Colonic mucosa (tissue), 4 donors: ENCODE results near the gene KRTAP5-2. TPM values are rescaled to one million over a fixed set of nuclear protein-coding genes. Genes with fewer than 3 reads are reported as not detected.

Source experiments
- DNase-seq: peaks from one replicate; pipeline ENCODE4 v3.0.0-alpha.2; 2020
- H3K27ac ChIP-seq: fragments of 200-600 bp; one replicate; pipeline ENCODE4 v1.8.0; 2021
- H3K27me3 ChIP-seq: fragments of 200-600 bp; one replicate; pipeline ENCODE4 v1.8.0; 2021
- H3K36me3 ChIP-seq: fragments of 200-600 bp; one replicate; pipeline ENCODE4 v1.8.0; 2021
- H3K4me1 ChIP-seq: fragments of 200-600 bp; one replicate; pipeline ENCODE4 v1.8.0; 2021; ENCODE audit warnings: mild to moderate bottlenecking
- H3K4me3 ChIP-seq: fragments of 200-600 bp; one replicate; pipeline ENCODE4 v1.8.0; 2021
- H3K9ac ChIP-seq, 2 donors: one replicate each; pipeline ENCODE4 v1.7.0; 2013; ENCODE audit warnings: control low read depth in 2 of 2, low read depth in 2 of 2, low read length in 2 of 2
- H3K9me3 ChIP-seq: fragments of 200-600 bp; one replicate; pipeline ENCODE4 v1.8.0; 2021
- intact Hi-C: fragments of 100-400 bp; cut with DNase I; formaldehyde crosslinking; loops from one replicate; pipeline ENCODE4 v1.14.1; 2022
- total RNA-seq, 2 donors: library from RNA; stranded (reverse); fragmentation: NEBNext Ultra II Directional in 1 of 2; extraction: Animal tissue kit (Norgen Biotek cat#: 25700) in 1 of 2; gene quantifications; one replicate each; pipeline ENCODE4 v1.2.1, GENCODE V29; 2021
- TF ChIP-seq, protein P1 (sequence below): fragments of 200-600 bp; IDR thresholded peaks from one replicate; pipeline ENCODE4 v1.8.0; 2022; ENCODE audit warnings: antibody characterized with exemption, mild to moderate bottlenecking
- donor health status: healthy.
- donor health status: DM: no; HTN: no; CAD: no.
- donor health status: DM: no; HTN: no; CAD: no.

The KRTAP5-2 gene
- total RNA-seq, 2 donors from 2014 or later: not detected

DNA sequence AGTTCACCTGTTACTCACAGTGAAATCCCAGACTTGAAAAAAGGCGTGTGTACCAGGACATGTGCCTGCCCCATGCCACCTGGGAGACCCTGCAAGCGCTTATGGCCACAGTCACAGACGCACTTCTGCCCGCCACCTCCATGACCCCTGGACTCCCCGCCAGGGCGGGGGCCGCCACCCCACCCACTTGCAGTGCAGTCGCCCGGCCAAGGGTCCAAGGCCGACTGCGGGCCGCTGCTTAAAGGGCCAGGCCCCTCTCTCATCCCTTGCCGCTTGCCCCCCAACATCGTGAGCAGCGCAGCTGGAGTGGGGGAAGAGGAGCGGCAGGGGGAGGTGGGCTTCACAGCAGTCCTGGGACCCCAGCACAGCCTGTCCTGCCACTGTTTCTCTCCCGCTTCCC lies 36.8 kb downstream of the KRTAP5-2 start:
- Histone ChIP-seq H3K36me3 (no peaks in the 10 kb centered on the region), H3K9me3 (no peaks in the 10 kb centered on the region), H3K4me3 (no peak overlapping the region), H3K27me3 (no peaks in the 10 kb centered on the region), H3K4me1 (peaks cover 22% of the 10 kb centered on the region), H3K27ac (no peak overlapping the region), H3K9ac (no peak overlapping the region)
- TF ChIP-seq, protein P1, sequence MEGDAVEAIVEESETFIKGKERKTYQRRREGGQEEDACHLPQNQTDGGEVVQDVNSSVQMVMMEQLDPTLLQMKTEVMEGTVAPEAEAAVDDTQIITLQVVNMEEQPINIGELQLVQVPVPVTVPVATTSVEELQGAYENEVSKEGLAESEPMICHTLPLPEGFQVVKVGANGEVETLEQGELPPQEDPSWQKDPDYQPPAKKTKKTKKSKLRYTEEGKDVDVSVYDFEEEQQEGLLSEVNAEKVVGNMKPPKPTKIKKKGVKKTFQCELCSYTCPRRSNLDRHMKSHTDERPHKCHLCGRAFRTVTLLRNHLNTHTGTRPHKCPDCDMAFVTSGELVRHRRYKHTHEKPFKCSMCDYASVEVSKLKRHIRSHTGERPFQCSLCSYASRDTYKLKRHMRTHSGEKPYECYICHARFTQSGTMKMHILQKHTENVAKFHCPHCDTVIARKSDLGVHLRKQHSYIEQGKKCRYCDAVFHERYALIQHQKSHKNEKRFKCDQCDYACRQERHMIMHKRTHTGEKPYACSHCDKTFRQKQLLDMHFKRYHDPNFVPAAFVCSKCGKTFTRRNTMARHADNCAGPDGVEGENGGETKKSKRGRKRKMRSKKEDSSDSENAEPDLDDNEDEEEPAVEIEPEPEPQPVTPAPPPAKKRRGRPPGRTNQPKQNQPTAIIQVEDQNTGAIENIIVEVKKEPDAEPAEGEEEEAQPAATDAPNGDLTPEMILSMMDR: no peak
- DNase-seq: no peak
- intact Hi-C loops: no loop called here

DNA sequence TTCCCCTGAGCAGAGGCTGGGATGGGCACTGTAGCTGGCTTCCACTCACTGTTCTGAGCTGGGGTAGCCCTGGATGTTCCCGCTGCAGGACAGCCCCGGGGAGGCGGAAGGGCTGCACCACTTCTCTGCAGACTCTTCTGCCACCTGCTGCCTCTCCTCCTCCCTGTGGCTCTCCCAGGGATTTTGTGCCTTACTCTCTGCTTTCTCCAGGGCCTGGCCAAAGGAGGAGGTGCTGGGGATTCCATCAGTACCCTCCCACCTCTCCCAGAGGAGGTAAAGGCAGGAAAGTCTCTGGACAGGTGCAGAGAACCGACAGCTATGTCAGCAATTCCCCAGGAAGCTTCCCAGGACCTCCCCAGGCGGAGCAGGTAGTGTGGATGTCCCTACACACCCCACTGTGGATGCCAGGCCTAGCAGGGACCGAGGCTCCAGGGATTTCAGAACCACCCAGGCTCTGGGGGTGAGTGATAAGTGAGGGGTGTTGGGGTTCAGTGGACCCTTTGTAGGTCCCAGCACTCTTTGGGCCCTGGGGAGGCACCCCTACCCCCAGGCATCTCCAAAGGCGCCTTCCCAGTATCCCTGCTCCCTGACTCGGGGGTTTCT lies 37.3 kb downstream of the KRTAP5-2 start:
- Histone ChIP-seq H3K4me3 (no peak overlapping the region), H3K36me3 (no peaks in the 10 kb centered on the region), H3K9me3 (no peaks in the 10 kb centered on the region), H3K27me3 (no peaks in the 10 kb centered on the region), H3K4me1 (peaks cover 22% of the 10 kb centered on the region), H3K27ac (peak overlapping the region; percentile 66), H3K9ac (no peak overlapping the region)
- no peak for DNase-seq
- intact Hi-C loops: no loop called here
- TF ChIP-seq, protein P1: no peak

DNA sequence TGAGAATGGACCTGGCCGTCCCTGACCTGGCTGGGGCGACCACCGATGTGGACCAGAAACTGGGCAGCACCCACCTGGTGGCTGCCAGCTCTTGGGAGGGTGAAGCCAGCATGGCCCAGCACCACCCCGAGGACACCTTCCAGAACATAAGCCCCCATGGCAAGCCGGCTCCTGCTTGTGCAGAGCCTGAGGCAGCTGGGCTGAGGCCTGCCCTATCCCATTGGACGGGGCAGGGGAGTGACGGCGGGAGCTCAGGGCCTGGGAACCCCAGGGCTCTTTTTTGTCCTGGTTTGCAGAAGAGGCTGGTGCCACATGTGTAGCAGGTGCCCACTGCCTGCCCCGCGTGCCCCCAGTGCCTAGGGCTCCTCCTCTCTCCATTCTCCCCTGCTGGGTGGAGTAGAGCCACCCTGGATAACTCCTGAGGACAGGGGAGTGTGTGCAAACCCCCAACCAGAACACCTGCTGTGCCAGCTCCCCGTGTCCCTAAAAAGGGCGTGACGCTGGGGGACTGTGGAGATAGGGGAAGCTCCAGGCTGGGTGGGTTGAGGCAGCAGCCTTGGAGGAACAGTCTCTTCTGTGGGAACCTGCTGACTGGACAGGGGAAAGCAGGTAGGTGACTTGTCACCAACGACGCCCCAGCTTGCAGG lies 38.0 kb downstream of the KRTAP5-2 start:
- DNase-seq: no peak
- H3K9me3 ChIP-seq: no peaks in the 10 kb centered on the region
- peak overlapping the region in 1 of 2 donors; percentile 69 for H3K9ac ChIP-seq
- no peaks in the 10 kb centered on the region for H3K27me3 ChIP-seq
- intact Hi-C loops: no loop called here
- TF ChIP-seq, protein P1: no peak
- no peaks in the 10 kb centered on the region for H3K36me3 ChIP-seq
- H3K4me3 ChIP-seq: no peak overlapping the region
- H3K4me1 ChIP-seq: peaks cover 22% of the 10 kb centered on the region
- peak overlapping the region; percentile 66 for H3K27ac ChIP-seq

DNA sequence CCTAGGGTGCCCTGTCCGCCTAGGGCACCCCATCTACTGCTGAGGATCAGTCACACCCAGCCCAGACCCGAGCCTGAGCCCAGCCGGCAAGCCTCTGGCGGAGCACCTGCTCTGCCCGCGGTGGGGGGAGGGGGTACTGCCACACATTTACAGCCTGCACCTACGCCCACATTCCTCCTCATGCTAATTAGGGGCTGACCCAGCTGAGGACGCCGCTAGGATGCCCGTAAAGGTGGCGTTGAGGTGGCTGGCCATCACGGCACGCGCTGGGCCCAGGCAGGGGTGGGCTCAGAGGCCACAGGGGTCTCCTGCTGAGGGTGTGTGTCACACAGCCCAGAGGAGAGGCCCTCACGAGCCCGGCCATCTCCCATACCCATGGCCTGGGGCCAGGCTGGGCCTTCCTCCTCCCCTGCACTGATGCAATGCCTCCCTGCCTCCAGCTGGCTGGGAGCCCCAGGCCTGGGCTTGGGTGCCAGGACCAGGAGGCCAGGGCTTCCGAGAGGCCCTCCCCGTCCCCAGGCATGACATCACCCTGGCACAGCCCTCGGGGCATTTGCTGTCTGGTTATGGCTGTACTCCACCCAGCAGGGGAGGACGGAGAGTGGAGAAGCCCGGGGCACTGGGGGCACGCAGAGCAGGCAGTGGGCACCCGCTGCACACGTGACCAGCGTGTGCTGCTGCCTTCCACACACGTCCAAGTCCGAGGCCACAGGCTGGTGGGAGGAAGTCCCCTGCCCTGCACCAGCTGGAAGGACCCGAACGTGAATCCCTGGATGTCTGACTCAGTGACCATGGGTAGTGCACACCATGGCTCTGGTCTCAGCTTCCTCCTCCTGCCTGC lies 38.8 kb downstream of the KRTAP5-2 start:
- H3K4me1 ChIP-seq: peaks cover 19% of the 10 kb centered on the region
- peak overlapping the region; percentile 66 for H3K27ac ChIP-seq
- intact Hi-C loops: no loop called here
- H3K4me3 ChIP-seq: no peak overlapping the region
- H3K27me3 ChIP-seq: no peaks in the 10 kb centered on the region
- no peaks in the 10 kb centered on the region for H3K36me3 ChIP-seq
- H3K9me3 ChIP-seq: no peaks in the 10 kb centered on the region
- DNase-seq: peak; percentile 94
- peak overlapping the region; percentile 69 to 70 for H3K9ac ChIP-seq
- TF ChIP-seq, protein P1: no peak

DNA sequence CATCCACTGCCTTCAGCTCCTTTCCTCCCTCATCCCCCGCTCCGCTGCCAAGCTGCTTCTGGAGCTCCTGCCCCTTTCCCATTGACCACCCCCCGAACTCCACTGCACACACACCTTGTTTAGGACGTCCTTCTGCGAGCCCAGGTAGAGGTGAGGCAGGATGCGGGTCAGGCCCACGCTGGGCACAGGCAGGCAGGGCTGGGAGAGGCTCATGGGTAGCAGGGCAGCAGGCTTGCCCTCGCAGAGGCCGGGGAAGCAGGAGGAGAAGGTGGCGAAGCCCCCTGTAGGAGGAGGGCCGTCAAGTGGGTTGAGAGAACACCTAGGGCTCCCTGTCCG lies 39.4 kb downstream of the KRTAP5-2 start:
- H3K27ac ChIP-seq: peak overlapping the region; percentile 66
- intact Hi-C loops: no loop called here
- H3K27me3 ChIP-seq: no peaks in the 10 kb centered on the region
- H3K4me1 ChIP-seq: peaks cover 19% of the 10 kb centered on the region
- H3K4me3 ChIP-seq: no peak overlapping the region
- no peak for DNase-seq
- H3K36me3 ChIP-seq: no peaks in the 10 kb centered on the region
- TF ChIP-seq, protein P1: no peak
- peak overlapping the region; percentile 69 to 70 for H3K9ac ChIP-seq
- no peaks in the 10 kb centered on the region for H3K9me3 ChIP-seq
